Fibroblast of lung (primary cell): ENCODE data around the gene HPSE2.

Experiments
- EZH2 ChIP-seq: IDR thresholded peaks from 2 replicates; pipeline ENCODE4 v1.5.1; 2012; ENCODE audit warnings: low read length, control low read depth, mild to moderate bottlenecking; ENCODE audit errors: missing control alignments
- TF ChIP-seq, protein P1 (sequence below), 2 donors: IDR thresholded peaks in 1 of 2; conservative IDR thresholded peaks in 1 of 2; 1 replicate in 1 of 2; 2 replicates in 1 of 2; pipeline ENCODE4 v1.5.1; 2011 to 2012; ENCODE audit warnings: low read length in 2 of 2, control low read depth in 1 of 2, inconsistent platforms in 1 of 2, low read depth in 1 of 2, mild to moderate bottlenecking in 1 of 2

DNA sequence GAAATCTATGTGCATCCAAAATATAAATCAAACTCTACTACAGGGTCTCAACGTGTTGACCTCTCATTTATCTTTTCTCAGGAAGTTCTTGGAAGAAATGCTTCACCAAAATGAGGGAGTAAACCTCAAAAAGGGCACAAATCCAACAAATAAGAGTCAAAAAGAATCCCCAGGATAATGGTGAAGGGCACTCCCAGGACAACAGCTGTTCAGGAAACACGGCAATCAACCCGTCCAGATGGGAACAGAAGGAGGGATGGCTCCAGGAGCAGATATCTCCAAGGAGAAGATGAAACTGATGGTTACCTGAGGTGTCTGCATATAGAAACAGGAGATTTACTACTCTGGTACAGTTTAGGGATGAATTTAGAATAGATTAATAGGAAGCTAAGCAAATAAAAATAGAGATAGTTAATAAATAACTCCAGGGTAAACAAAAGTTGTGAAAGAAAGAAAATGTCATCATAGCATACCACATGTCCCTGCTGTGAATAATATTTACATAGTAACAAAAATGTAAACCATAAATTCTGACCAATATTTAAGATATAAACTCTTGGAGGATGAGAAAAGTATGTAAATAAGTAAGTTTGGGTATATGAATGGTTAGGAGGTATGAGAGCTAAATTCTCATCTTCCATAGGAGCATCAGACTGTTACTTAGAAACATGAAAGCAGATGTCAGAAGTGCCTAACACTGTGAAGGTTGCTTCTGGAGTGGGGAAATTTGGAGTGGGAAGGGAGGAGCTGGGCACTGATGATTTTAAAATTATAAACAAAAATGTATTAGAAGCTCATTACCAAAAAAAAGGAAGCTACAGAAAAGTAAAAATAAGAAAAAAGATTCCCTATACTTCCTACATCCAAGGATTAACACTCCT lies 551.4 kb downstream of the HPSE2 start:
- TF ChIP-seq, protein P1, sequence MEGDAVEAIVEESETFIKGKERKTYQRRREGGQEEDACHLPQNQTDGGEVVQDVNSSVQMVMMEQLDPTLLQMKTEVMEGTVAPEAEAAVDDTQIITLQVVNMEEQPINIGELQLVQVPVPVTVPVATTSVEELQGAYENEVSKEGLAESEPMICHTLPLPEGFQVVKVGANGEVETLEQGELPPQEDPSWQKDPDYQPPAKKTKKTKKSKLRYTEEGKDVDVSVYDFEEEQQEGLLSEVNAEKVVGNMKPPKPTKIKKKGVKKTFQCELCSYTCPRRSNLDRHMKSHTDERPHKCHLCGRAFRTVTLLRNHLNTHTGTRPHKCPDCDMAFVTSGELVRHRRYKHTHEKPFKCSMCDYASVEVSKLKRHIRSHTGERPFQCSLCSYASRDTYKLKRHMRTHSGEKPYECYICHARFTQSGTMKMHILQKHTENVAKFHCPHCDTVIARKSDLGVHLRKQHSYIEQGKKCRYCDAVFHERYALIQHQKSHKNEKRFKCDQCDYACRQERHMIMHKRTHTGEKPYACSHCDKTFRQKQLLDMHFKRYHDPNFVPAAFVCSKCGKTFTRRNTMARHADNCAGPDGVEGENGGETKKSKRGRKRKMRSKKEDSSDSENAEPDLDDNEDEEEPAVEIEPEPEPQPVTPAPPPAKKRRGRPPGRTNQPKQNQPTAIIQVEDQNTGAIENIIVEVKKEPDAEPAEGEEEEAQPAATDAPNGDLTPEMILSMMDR (conservative IDR thresholded peaks at IDR 0.05 in 1 of 2, IDR thresholded peaks at IDR 0.05 in 1 of 2; ENCODE audit: low read depth in 1 of 2, low read length in 2 of 2), result no peak
- TF ChIP-seq EZH2, result no peak
